ENCODE measurements around the gene HOXC9. TPM values are rescaled to one million over a fixed set of nuclear protein-coding genes. Genes with fewer than 3 reads are reported as not detected.

Gene HOXC9
- total RNA-seq, 1 experiment from 2014 or later = 11.3 TPM

DNA sequence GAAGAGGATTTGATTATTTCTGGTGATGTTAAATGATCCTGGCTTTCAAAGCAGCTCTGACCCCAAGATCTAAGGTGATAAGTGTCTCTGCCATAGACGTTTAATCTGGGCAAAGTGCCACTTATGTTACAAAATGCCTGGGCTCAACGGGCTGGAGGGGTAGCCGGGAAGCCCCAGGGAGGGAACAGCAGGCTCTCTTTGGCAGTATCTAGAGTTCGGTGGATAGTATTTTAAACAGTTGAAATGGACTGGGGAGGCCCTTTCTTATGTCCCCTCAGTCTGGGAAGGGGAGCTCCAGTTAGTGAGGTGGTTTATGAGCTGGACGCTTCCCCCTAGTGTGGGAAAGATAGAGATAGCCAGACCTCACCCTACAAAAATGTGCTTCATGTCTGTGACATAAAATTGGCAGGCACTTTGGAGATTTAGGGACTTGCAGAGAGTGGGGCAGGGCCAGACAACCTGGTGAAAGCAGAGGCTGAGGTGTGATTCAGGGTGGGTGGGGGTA is 32.5 kb upstream of the HOXC9 start:
- H3K27me3 ChIP-seq (ENCODE audit: insufficient read depth, low read length) = peaks cover 4% of the 10 kb centered on the region; the same call in 1 of the 2 replicates
- RAD21 ChIA-PET (ENCODE audit: low non-redundant PET in 1 of 2, low total read pairs in 2 of 2, uncharacterized antibody in 2 of 2, unreplicated experiment in 2 of 2) = no interaction called here
- BruUV-seq (replicated peaks) = no TSS peak

DNA sequence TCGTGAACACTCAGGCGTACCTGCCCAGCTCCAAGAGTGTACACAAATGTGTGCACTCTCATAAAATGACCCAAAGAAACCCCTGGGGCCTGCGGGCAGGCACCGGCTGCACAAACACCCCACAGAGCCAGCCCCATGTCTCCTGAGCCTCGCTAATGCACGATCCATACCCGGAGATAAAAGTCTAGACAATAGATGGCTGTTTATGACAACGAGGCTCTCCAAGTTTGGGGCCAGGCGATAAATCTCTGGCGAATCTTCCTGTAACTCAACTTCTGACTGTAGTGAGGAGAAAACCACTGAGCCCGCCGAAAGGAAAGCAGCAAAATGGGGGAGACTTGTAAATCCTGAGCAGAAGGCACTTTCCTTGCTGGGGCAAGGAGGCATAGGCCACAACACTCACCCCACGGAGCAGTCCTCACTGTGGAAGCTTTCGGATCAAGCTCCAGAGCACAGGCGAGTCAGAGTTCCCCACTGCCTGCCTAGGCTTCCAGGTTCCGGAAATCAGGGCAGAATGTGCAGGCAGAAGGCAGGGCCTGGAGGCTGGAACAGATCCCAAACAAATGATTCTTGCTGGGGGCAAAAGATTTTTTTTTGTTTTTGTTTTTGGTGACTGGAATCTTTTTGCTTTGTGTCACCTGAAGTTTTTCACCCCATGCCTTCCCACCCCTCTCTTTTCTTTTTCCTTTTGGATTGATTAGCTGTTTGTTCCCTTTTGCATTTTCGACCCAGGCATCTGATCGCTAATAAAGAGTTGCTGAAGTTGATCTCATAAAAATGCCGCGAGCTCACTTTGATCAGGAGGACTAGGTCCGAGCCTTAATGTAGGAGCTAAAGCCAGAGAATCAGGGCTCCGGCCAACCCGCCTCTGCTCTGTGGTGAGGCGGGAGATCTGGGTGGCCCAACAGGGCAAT is 31.5 kb upstream of the HOXC9 start:
- Histone ChIP-seq H3K9me3 (ENCODE audit: control insufficient read depth in 1 of 2, insufficient read depth in 1 of 2, low read depth in 1 of 2, low read length in 2 of 2) (no peaks in the 10 kb centered on the region), H2AFZ (ENCODE audit: low read depth, low read length, poor library complexity, severe bottlenecking) (no peak overlapping the region), H3K27ac (ENCODE audit: low read depth, low read length) (no peak overlapping the region), H3K27me3 (ENCODE audit: insufficient read depth, low read length) (peaks cover 4% of the 10 kb centered on the region; the same call in 1 of the 2 replicates), H3K79me2 (ENCODE audit: insufficient read depth, low read length) (no peaks in the 10 kb centered on the region), H3K4me3 (replicated peaks in 1 of 2; ENCODE audit: low read depth in 1 of 2, low read length in 2 of 2) (no peak overlapping the region), H3K9ac (ENCODE audit: low read length) (no peak overlapping the region), H4K20me1 (ENCODE audit: insufficient read depth) (no peaks in the 10 kb centered on the region), H3K9me2 (ENCODE audit: insufficient read depth) (no peaks in the 10 kb centered on the region), H3K4me2 (ENCODE audit: low read length) (no peak overlapping the region), H3K36me3 (ENCODE audit: control insufficient read depth in 1 of 2, insufficient read depth in 2 of 2, low read length in 2 of 2) (no peaks in the 10 kb centered on the region), H3K4me1 (ENCODE audit: control insufficient read depth in 1 of 2, insufficient read depth in 2 of 2, low read length in 2 of 2) (0 out of 4 replicates have a peak, but pooled peaks cover 0 to under 1% of the 10 kb centered on the region in 2 experiments)
- BruUV-seq (replicated peaks) = no TSS peak
- RAD21 ChIA-PET (ENCODE audit: low non-redundant PET in 1 of 2, low total read pairs in 2 of 2, uncharacterized antibody in 2 of 2, unreplicated experiment in 2 of 2) = no interaction called here
- POLR2A ChIA-PET = no interaction called here
- DNase-seq (ENCODE audit: low read depth, low spot score) = no peak
- no peak for ATAC-seq
- CTCF ChIA-PET = no interaction called here
- TF ChIP-seq, protein P1, sequence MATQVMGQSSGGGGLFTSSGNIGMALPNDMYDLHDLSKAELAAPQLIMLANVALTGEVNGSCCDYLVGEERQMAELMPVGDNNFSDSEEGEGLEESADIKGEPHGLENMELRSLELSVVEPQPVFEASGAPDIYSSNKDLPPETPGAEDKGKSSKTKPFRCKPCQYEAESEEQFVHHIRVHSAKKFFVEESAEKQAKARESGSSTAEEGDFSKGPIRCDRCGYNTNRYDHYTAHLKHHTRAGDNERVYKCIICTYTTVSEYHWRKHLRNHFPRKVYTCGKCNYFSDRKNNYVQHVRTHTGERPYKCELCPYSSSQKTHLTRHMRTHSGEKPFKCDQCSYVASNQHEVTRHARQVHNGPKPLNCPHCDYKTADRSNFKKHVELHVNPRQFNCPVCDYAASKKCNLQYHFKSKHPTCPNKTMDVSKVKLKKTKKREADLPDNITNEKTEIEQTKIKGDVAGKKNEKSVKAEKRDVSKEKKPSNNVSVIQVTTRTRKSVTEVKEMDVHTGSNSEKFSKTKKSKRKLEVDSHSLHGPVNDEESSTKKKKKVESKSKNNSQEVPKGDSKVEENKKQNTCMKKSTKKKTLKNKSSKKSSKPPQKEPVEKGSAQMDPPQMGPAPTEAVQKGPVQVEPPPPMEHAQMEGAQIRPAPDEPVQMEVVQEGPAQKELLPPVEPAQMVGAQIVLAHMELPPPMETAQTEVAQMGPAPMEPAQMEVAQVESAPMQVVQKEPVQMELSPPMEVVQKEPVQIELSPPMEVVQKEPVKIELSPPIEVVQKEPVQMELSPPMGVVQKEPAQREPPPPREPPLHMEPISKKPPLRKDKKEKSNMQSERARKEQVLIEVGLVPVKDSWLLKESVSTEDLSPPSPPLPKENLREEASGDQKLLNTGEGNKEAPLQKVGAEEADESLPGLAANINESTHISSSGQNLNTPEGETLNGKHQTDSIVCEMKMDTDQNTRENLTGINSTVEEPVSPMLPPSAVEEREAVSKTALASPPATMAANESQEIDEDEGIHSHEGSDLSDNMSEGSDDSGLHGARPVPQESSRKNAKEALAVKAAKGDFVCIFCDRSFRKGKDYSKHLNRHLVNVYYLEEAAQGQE (IDR thresholded peaks at IDR 0.05; ENCODE audit: low read depth) = no peak
- no peak for TF ChIP-seq RAD21 (IDR thresholded peaks at IDR 0.05; ENCODE audit: low read depth)
- TF ChIP-seq POLR2AphosphoS5 (IDR thresholded peaks at IDR 0.05; ENCODE audit: low read depth, low read length) = no peak
- no peak for TF ChIP-seq TCF7L2 (IDR thresholded peaks at IDR 0.05; ENCODE audit: borderline replicate concordance, extremely low read depth, insufficient read depth, insufficient read length)
- no peak for TF ChIP-seq CEBPB (IDR thresholded peaks at IDR 0.05; ENCODE audit: low read depth)
- no peak for TF ChIP-seq EZH2phosphoT487 (IDR thresholded peaks at IDR 0.05; ENCODE audit: borderline replicate concordance)
- TF ChIP-seq, protein P2, sequence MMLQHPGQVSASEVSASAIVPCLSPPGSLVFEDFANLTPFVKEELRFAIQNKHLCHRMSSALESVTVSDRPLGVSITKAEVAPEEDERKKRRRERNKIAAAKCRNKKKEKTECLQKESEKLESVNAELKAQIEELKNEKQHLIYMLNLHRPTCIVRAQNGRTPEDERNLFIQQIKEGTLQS (IDR thresholded peaks at IDR 0.05) = no peak
- TF ChIP-seq SIN3A (IDR thresholded peaks at IDR 0.05; ENCODE audit: low read depth) = no peak
- TF ChIP-seq ELF1 (IDR thresholded peaks at IDR 0.05; ENCODE audit: borderline replicate concordance, low read depth) = no peak
- no peak for TF ChIP-seq EGR1 (IDR thresholded peaks at IDR 0.05; ENCODE audit: low read depth)
- TF ChIP-seq ZNF274 (IDR thresholded peaks at IDR 0.05; ENCODE audit: low read depth, low read length) = no peak
- TF ChIP-seq FOSL1 (IDR thresholded peaks at IDR 0.05; ENCODE audit: low read depth) = no peak
- TF ChIP-seq EZH2 (IDR thresholded peaks at IDR 0.05) = no peak
- no peak for TF ChIP-seq JUND (IDR thresholded peaks at IDR 0.05)
- intact Hi-C loops (cut with micrococcal nuclease) = no loop called here

More for the DNA sequence above, 32.5 kb upstream of the HOXC9 start:
- H2AFZ ChIP-seq (ENCODE audit: low read depth, low read length, poor library complexity, severe bottlenecking) = no peak overlapping the region
- no peak for ATAC-seq
- H3K4me2 ChIP-seq (ENCODE audit: low read length) = no peak overlapping the region
- POLR2A ChIA-PET = no interaction called here
- intact Hi-C loops (cut with micrococcal nuclease) = no loop called here
- no peaks in the 10 kb centered on the region for H4K20me1 ChIP-seq (ENCODE audit: insufficient read depth)
- H3K36me3 ChIP-seq (ENCODE audit: control insufficient read depth in 1 of 2, insufficient read depth in 2 of 2, low read length in 2 of 2) = no peaks in the 10 kb centered on the region
- H3K27ac ChIP-seq (ENCODE audit: low read depth, low read length) = no peak overlapping the region
- no peaks in the 10 kb centered on the region for H3K9me3 ChIP-seq (ENCODE audit: control insufficient read depth in 1 of 2, insufficient read depth in 1 of 2, low read depth in 1 of 2, low read length in 2 of 2)
- TF ChIP-seq EZH2phosphoT487 (IDR thresholded peaks at IDR 0.05; ENCODE audit: borderline replicate concordance) = no peak
- no peaks in the 10 kb centered on the region for H3K4me1 ChIP-seq (ENCODE audit: control insufficient read depth in 1 of 2, insufficient read depth in 2 of 2, low read length in 2 of 2)
- H3K4me3 ChIP-seq (replicated peaks in 1 of 2; ENCODE audit: low read depth in 1 of 2, low read length in 2 of 2) = no peak overlapping the region
- no peaks in the 10 kb centered on the region for H3K79me2 ChIP-seq (ENCODE audit: insufficient read depth, low read length)
- CTCF ChIA-PET = no interaction called here
- no peaks in the 10 kb centered on the region for H3K9me2 ChIP-seq (ENCODE audit: insufficient read depth)
- no peak overlapping the region for H3K9ac ChIP-seq (ENCODE audit: low read length)
- no peak for DNase-seq (ENCODE audit: low read depth, low spot score)

Measured in HCT116 (cell line).